DMS153 (cell line): ENCODE measurements around the gene COBL.
A peak's percentile ranks its signal among the peaks of the same experiment; 100 is the strongest.
"Not testable (repeated sequence)": the region's sequence is repeated elsewhere in the genome, so short reads cannot be mapped to it uniquely, and the experiment has no call there.

Experiments
- DNase-seq: peaks from one replicate; lab custom pipeline; 2025; lab: John Stamatoyannopoulos, UW

COBL gene

DNA sequence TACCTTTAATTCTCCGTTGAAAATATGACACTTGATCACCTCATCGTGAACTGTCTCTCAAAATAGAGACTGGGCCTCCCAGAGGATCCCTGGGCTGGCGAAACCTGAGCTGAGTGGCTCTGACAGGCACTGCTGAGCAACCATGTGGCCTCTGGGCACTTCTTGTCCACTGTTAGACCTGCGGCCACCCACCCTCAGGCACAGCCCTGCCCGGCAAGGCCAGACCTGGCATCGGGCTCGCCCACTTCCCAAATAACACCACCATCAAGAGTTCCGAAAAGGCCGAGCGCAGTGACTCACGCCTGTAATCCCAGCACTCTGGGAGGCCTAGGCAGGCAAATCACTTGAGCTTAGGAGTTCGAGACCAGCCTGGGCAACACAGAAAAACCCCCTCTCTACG lies 82.5 kb downstream of the COBL start:
- DNase-seq = no peak

DNA sequence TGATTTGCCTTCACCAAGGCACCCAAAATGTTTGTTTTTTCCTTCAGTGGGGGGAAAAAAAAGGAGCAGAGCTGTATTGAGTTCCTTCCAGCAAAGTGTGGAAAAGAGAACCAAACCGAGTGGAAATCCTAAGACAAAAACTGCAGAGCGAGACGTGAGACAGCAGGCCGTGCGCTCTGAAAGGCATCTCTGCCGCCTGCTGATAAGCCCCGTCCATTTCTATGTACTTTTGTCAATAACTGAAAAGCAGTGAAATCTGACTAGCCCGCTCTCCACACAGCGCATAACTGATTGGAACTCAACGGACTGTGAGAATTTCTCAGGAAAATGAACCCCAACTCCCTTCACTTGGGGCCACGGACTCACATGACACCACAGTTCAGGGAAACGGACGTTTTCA lies 83.2 kb downstream of the COBL start:
- DNase-seq = no peak

DNA sequence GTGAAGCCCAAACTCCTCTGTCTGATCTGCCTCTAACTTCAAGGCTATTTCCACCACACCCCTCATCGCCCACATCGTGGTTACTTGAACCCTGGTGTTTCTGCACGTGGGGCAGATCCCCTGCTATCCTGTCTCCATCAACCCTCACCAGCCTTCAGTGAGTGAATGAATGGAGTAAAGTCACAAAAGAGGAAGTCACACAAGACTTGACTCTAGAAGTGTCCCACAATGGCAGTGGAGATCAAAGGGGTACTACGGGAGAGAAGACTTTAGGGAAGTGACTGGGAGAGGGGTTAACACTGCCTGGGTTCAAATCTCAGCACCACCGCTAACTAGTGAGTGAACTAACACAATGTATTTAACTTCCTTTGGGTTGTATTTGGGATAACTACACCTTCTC lies 85.9 kb downstream of the COBL start:
- no peak for DNase-seq

DNA sequence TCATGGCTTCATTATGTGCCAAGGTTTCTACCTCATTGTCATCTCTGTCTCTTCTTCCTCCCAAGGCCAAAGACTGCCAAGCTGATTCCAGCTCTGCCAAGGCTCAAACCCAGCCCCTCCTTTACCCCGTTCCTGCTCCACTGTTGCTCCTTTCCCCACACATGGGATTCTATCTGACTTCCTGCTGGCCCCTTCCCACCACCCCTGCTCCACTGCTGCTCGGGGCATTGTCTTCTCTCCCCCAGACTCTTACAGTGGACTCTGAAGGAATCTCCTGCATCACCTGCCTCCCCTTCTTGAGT lies 86.3 kb downstream of the COBL start:
- DNase-seq = no peak

DNA sequence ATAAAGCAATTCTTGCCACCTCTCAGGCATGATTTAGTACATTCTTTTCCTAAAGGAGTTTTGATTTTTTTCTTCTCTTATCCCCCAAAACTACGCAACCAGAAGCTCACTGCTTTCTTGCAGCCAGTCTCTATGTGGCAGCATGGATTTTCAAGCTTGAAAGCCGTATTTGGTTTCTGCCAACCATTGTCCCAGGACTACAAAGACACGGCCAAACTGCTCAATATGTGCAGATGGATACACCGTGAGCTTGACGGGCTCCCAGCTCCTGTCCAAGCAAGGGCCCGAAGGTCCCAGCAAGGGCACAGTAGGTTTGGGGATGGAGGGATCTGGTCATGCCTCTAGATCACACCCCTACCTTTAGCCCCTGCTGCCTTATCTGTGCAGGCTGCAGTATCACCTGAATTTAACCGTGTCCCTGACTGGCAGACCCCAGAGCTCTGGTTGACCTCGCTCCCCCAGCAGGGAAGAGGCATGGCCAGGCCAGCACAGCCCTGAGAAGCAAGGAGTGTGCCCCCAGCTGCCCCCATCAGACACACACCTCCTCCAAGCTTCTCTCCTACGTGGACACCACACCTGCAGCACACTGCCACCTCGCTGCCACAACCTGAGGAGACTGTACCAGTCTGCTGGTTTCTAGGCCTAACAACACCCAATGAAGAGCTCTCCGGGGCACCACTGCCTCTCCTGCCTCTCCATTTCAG lies 86.8 kb downstream of the COBL start:
- no peak for DNase-seq

DNA sequence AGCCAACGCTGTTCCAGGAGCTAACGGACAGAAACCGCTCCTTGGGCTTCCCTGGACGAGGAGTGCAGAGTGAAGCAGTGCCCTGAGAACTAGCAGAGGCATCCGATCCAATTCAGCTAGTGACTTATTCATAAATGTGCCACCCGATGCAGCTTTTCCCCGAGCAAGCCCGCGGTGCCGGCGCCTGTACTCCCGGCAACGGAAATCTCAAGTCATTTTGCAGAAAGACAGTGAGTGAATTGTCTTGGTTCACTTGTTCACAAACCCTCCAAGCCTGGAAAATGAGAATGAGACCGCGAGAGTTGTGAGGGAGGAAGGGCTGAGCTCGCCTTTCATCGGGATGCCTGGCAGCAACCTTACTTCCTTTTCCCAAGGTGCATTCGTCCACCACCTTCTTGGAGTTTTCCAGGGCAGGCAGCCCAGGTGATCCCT lies 87.5 kb downstream of the COBL start:
- DNase-seq = no peak

DNA sequence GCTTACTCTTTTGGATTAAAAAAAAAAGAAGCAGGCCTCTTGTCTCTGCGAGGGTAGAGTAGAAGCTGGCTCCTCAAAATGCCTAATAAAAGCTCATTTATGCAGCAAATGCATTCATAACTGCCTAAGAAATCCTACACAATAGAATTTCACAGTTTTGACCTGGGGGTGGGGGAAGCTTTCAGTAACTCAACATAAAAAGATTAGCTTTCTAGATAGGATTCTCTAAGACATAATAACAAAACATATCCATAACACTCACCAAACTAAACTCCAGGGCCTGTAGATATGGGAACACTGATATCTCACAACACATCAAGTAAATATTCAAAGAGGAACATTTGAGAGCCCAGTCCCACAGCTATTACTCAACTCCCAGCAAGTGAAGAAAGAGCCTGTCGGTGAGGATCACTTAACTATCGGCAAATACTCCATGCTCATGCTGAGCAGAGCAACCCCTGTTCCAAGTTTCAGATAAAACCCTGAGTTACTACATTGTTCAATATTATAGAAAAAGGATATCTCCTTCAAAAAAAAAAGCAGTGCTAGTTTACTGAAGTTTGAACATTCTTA lies 88.1 kb downstream of the COBL start:
- DNase-seq = no peak

DNA sequence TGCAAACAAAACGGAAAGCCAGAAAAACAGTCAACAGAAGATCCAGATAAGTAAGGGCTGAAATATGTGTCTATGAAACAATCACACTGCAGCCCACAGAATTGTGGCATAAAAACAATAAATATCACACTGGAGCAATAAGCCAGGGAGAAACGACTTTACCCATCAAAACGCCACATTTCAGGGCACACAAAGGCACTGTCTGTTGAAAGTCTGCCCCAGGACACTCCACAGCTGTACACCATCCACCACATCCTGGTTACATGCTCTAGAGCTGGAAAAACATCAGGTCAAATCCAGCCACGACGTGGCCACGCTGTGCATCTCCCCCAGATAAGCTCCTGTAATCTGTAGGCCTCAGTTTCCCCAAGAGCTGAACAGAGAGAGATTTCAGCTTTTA lies 88.7 kb downstream of the COBL start:
- no peak for DNase-seq

DNA sequence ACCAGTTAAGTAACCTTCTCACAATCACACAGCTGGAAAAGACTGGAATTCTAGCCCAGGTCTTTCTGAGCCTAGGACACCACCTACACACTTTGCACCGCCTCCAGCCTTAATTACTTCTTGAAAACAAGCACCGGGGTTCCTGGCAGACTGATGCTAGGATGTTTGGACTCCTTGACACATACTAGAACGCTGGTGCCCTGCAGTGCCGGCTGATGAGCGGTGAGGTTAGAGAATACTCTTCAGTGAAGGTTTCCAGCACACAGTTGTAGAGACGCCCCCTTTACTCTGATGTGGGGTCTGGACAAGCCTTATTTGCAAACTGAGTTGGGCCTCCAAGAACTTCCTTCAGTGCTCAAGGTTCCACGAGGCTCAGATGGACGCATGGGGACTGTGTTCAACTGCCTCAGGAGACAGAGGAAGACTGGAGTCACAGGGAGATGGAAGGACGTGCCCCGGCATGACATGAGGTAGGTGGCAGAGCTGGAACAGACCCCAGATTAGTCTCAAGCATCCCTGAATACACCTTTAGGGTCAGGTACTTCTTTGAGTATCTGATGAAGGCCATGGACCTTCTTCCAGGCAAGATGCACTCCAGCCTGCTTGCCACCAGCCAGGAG lies 89.6 kb downstream of the COBL start:
- no peak for DNase-seq

DNA sequence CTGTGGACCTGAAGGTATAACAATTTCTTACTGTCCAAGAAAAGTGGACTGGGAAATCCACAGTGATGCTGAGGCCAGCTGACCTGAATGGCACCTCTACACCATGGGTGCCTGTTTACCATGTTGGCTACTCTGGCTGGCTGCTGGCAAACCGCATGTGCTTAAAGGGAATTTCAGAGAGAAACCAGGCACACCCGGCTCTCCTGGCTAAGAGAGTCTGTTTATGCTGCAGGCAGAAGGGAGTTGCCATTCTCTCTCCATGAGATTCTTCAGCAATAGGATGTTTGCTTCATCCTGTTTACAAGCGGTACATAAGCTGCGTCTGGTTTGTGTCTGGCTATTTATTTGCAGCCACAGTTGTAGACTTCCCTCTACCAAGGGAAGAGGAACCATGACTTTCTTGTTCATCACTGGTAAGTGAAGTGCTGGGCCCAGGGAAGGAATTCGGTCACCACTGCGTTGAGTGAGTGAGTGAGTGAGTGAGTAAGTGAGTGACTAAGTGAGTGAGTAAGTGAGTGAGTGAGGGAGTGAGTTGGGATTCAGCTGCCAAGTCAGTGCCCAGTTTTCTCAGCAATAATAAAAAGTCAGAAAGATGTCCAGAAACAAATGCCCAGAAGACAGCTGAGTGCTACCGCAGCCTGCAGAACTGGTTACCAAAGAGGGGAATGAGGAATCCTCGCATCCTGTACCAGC lies 90.4 kb downstream of the COBL start:
- no peak for DNase-seq

DNA sequence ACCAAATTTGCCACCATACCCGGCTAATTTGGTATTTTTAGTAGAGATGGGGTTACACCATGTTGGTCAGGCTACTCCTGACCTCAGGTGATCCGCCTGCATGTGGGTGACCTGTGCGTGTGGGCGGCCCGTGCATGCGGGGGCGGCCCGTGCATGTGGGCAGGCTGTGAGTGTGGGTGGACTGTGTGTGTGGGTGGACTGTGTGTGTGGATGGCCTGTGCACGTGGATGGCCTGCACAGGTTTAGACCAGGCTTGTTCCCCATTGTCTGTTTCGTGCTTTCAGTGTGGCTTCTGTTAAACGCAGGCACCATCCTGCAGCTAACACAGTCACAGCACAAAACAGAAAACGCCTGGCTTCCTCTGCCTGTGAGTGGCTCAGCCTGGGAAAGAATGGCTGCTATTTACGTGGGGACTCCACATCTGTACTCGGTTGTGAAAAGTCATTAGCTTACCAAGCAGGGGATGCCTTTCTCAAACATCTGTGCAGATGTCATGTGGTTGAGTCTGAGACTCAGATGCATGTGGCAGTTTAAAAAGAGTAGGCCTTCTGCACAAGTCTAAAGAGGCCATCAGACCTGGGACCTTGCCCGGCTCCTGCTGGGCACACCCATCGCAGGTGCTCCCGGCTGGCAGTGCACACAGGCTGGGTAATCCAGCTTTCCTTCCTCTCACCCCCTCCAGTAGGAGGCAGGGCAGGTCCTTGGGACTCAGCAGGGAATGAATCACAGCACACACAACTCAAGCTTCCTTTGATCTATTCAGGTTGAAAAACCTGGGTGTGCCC lies 91.6 kb downstream of the COBL start:
- DNase-seq = peak; percentile 75

DNA sequence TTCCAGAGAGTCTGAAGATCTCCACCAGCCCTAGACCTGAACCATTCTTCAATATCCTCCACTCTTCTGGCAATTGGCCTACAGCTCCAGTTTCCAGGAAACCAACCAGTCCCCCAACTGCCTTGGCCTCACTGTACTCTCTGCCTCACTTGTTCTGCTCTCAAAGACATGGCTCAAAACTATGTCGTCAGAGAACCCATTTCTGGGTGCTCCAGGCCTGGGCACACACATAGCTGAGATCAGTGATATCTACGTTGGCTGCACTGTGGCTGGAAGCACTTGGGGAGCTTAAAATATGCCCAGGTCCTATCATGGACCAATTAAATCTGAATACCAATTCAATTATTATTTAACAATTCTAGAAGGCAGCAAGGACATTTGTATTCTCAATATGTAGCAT lies 93.1 kb downstream of the COBL start:
- no peak for DNase-seq

DNA sequence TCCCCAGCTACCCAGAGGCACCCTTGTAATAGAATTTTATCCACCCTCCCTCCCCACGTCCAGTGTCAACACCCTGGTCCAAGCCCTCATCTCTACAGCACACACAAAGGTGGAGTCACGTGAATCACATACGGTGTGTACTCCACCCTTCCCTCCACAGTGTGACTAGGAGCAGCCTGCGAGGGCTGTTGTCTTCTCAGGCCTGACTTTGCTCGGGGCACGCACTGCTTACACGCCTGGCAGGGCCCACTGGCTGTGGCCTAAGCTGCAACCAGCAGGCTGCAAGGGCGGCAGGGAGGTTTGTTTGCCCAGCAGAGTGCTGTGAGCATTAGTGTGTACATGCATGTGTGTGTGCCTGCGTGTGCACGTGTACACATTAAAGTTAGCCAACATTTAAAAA lies 93.7 kb downstream of the COBL start:
- peak; percentile 38 for DNase-seq

DNA sequence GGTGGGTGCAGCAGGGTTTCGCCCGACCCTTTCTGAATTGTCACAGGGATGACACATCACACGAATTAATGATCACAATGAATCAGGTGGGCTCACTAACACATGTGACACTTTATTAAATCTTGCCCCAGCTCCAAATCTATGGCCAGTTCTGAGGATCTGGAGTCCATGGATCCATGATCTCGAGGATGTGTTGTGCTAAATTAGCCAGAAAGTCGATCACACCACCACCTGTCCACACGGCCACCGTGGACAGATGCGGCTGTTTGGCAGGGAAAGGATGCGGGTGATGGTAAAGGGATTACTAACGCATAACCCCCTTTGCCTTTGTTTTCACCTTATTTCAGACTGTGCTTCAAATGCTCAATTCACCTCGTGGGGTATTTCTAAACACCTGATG lies 96.4 kb downstream of the COBL start:
- no peak for DNase-seq

DNA sequence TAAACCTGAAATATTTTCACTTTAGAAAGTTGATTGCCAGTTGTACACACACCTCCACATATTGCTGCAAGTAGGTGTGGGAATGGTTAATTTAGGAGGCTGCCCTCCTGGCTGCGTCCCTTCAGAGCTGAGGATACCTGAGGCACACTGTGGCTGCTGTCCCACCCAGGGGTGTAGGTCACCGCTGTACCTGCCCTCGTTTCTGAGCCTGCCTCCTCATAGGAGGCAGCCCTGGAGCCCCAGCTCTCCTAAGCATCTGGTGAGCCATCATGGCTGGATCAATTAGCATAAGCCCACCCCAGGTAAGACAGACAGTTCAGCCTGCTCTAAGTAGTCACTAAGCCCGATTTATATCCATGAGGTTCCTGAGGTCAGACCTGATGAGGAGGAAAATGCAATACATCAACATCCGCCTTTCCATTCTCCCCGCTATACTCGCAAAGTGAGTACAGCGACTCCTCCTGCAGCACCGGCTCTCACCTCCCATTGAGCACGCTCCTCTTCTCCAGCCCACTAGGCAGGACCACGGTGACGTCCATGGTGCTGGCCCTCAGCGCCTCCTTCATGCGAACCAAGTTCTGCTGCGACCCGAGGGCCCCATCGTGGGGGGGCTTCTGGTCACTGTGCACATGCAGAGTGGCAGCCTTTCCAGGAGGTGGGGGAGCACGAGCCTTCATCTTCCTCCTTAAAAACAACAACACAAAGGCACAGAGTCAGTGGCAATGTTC lies 97.2 kb downstream of the COBL start:
- DNase-seq = no peak

DNA sequence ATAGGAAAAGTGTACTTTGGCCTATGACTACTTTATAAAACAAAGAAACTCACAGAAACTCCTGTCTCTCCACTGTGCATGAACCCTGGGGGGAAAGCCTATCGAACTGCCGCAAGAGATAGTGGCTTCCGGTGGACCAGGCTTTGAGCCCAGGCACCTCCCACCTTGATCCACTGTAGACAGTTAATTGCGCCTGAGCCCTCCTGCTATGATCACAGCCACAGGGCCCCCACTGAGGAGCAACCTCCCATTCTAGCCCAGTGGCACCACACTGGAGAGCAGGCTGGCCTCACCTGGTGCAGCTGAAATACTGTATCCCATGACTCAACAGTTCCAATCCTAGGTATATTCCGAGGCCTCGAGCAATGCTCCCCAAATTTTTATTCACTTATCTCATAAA lies 98.8 kb downstream of the COBL start:
- DNase-seq = no peak

DNA sequence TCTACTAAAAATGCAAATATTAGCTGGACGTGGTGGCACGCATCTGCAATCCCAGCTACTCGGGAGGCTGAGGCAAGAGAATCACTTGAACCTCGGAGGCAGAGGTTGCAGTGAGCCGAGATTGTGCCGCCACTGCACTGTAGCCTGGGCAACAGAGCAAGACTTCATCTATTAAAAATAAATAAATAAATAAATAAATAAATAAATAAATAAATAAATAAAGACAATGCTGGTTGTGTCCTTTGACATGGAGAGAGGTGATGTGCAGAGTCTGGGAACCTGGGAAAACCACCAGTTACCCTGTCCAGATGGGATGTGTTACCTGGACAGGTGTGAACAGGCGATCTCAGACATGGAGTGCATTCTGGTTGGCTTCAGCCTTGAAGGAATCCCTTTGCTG lies 102.5 kb downstream of the COBL start:
- no peak for DNase-seq

DNA sequence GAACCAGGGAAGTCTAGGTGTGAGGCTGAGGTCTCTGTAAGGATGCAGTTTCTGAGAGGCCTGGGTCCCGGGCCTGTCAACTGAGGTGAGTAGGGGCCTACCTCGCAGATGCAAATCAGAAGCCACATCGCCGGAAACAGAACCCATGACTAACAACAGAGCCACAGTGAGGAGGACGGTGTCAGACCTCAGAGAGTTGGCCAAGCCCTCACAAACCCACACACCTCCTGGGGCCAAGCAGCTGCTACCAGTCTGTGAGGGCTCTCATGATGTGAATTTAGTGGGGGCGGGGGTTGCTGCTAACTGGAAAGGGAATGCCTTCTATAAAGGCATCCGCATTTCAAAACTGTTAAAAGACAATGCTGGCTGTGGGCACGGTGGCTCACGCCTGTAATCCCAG lies 103.0 kb downstream of the COBL start:
- no peak for DNase-seq

DNA sequence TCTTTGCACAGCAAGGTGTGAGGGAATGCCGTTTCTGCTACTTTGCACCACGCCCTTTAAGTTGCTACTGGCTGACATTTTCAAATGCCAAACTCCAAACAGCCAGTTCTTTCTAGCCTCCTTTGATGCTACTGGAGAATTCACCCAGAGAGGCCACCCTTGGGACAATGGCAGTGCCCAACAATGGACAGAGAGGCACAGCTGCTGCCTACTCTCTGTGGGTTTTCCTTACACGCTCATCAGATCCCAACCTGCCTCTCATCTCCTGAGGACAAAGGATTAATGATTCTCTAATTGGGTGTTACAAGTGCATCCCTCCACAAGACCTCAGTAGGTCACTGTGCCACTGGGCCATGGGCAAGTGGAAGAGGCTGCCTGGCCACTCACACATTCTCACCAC lies 105.8 kb downstream of the COBL start:
- DNase-seq = no peak

DNA sequence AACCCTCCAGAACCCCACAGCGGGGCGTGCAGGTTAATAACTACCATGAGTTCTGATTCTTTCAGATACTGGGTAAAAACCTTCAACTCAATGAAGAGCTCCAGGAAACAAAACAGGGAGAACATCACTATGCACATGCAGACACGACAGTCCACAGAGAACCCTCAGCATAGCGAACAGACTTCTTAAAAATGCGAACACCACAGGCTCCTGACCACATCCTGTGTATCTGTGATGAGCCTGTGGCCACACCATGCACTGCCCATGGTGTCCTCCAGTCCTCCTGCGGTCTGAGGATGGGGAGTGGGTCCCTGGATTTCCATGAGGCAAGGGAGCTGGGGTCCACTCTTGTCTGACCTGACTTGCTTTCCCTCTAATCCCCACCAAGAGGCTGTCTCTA lies 107.2 kb downstream of the COBL start:
- DNase-seq = peak; percentile 66

DNA sequence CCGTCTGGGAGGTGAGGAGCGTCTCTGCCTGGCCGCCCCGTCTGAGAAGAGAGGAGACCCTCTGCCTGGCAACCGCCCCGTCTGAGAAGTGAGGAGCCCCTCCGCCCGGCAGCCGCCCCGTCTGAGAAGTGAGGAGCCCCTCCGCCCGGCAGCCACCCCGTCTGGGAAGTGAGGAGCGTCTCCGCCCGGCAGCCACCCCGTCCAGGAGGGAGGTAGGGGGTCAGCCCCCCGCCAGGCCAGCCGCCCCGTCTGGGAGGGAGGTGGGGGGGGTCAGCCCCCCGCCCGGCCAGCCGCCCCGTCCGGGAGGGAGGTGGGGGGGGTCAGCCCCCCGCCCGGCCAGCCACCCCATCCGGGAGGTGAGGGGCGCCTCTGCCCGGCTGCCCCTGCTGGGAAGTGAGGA lies 108.5 kb downstream of the COBL start:
- DNase-seq = not testable (repeated sequence)

DNA sequence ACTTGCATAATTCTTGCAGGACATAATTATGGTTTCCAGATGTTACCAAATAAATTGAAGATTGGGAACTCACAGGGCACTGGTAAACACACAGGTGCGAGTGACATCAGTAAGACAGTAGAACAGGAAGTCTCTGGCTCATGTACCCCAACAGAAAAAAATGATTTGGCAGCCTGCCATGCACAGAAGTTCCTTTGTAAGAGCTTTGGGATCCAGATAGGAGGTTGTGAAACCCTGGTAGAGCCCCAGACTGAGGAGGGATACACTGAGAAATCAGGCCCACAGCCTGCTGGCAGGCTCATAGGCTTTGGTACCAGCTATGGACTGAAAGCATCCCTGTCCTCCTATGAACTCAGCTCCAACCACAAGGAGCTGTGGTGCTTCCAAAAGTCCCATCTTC lies 118.0 kb downstream of the COBL start:
- peak; percentile 8 for DNase-seq
